ENCODE data around the gene MFGE8. TPM values are rescaled to one million over a fixed set of nuclear protein-coding genes. Genes with fewer than 3 reads are reported as not detected.

MFGE8 gene
- total RNA-seq, 4 donors from 2014 or later, result 239 to 437 (median 395) TPM

DNA sequence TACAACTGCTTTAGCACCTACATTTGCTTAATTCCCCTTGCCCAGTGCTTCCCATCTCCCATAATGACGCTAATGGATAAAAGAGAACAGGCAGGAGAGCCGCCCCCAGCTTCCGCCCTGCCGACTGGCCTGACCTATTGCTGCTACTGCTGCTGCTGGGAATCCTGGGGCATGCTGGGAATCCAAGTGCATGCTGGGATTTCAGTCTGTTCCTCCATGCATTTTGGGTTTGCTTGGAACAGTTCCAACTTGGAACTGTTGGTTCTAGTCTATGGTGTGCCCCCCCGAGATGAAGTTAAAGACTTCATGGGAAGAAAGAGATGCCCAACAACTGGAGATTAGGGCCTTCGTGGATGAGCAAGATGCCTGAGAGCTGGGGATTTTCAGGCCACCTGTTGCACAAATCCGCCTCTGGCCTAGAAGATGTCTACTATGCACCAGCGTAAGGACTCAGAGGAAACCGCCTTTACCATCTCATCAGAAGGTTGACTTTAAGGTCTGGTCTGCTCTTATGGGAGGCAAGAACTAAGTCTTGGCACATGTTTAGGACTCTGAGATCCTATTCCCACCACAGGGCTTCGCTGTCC is 46.8 kb downstream of the MFGE8 start:
- ATAC-seq, result no peak
- Histone ChIP-seq H3K36me3 (no peaks in the 10 kb centered on the region), H3K4me3 (no peak overlapping the region), H3K27ac (no peak overlapping the region), H3K9me3 (no peaks in the 10 kb centered on the region), H3K4me1 (no peaks in the 10 kb centered on the region), H3K27me3 (no peaks in the 10 kb centered on the region)
- DNase-seq, result no peak
- no peak for TF ChIP-seq POLR2A (IDR thresholded peaks at IDR 0.05)
- TF ChIP-seq CTCF (IDR thresholded peaks at IDR 0.05 in 4 of 5, conservative IDR thresholded peaks at IDR 0.05 in 1 of 5), result no peak
- in situ Hi-C loops (cut with MboI; ENCODE audit: low sequenced_read_pairs in 4 of 4) (no loop called here), intact Hi-C loops (cut with DNase I; ENCODE audit: low total_unique reads) (no loop called here)

- DNase-seq, result no peak
- in situ Hi-C loops (cut with MboI; ENCODE audit: low sequenced_read_pairs in 4 of 4), result no loop called here
- Histone ChIP-seq H3K36me3 (no peaks in the 10 kb centered on the region), H3K4me1 (no peaks in the 10 kb centered on the region), H3K27me3 (no peaks in the 10 kb centered on the region), H3K9me3 (no peaks in the 10 kb centered on the region), H3K27ac (no peak overlapping the region), H3K4me3 (no peak overlapping the region)
- intact Hi-C loops (cut with DNase I; ENCODE audit: low total_unique reads), result no loop called here
- no peak for ATAC-seq
- TF ChIP-seq POLR2A (IDR thresholded peaks at IDR 0.05) (no peak), CTCF (IDR thresholded peaks at IDR 0.05 in 4 of 5, conservative IDR thresholded peaks at IDR 0.05 in 1 of 5) (no peak)
Measured at GRCh38 chr15:88865498-88866099, 47.6 kb downstream of the MFGE8 start.

GRCh38 chr15:88864861-88865497 is 48.2 kb downstream of the MFGE8 start:
- in situ Hi-C loops (cut with MboI; ENCODE audit: low sequenced_read_pairs in 4 of 4) (no loop called here), intact Hi-C loops (cut with DNase I; ENCODE audit: low total_unique reads) (no loop called here)
- Histone ChIP-seq H3K4me1 (no peaks in the 10 kb centered on the region), H3K9me3 (no peaks in the 10 kb centered on the region), H3K27me3 (no peaks in the 10 kb centered on the region), H3K4me3 (no peak overlapping the region), H3K36me3 (no peaks in the 10 kb centered on the region), H3K27ac (no peak overlapping the region)
- DNase-seq (no peak), ATAC-seq (no peak)
- TF ChIP-seq POLR2A (IDR thresholded peaks at IDR 0.05), result no peak
- TF ChIP-seq CTCF (IDR thresholded peaks at IDR 0.05 in 4 of 5, conservative IDR thresholded peaks at IDR 0.05 in 1 of 5), result no peak

DNA sequence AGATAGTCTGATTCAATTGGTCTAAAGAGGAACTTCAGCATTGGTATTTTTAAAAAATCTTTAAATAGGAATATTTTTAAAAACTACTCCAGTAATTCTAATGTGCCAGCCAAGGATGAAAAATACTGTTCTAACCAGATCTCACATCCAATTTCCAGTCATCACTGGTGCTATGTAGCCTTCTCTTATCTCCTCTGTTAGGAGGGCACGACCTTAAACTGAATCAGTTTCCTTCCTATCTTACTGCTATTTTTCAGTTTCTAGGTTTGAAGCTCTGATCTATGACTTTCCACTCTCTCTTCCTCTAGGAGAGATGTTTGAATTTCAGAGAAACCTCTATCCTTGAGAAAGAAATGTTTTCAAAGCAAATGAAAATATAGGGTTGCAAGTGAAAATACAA is 49.8 kb downstream of the MFGE8 start:
- intact Hi-C loops (cut with DNase I; ENCODE audit: low total_unique reads), result no loop called here
- no peak for DNase-seq
- H3K36me3 ChIP-seq, result no peaks in the 10 kb centered on the region
- H3K27ac ChIP-seq, result no peak overlapping the region
- in situ Hi-C loops (cut with MboI; ENCODE audit: low sequenced_read_pairs in 4 of 4), result no loop called here
- H3K4me3 ChIP-seq, result no peak overlapping the region
- H3K4me1 ChIP-seq, result no peaks in the 10 kb centered on the region
- H3K9me3 ChIP-seq, result no peaks in the 10 kb centered on the region
- TF ChIP-seq CTCF (IDR thresholded peaks at IDR 0.05 in 4 of 5, conservative IDR thresholded peaks at IDR 0.05 in 1 of 5) (no peak), POLR2A (IDR thresholded peaks at IDR 0.05) (no peak)
- ATAC-seq, result no peak
- H3K27me3 ChIP-seq, result no peaks in the 10 kb centered on the region
